K562 (cell line): ENCODE measurements around the gene SORCS2. TPM values are rescaled to one million over a fixed set of nuclear protein-coding genes. Genes with fewer than 3 reads are reported as not detected.

Source experiments
- ATAC-seq: fragments of 200-7000 bp; cut with Tn5 transposase; 3 replicates; pipeline ENCODE4 v1.9.1; 2020; ENCODE audit warnings: moderate library complexity
- BruUV-seq: library from RNA; stranded (reverse); fragments of 400-500 nt; replicated peaks from 2 replicates; lab custom pipeline; 2021; lab: Mats Ljungman, UMichigan
- CTCF ChIA-PET: fragments of 300-600 bp; formaldehyde crosslinking; extraction: SDS; loops from one replicate; lab custom pipeline; 2021; ENCODE audit warnings: low intra/inter-chr PET ratio; lab: Yijun Ruan, JAX
- POLR2A ChIA-PET: fragments of 300-600, 350-650 bp; sonication (Branson Sonifier 250); formaldehyde crosslinking; extraction: SDS; loops from one replicate; lab custom pipeline; 2021; ENCODE audit warnings: antibody characterized with exemption, inconsistent platforms; lab: Yijun Ruan, JAX
- DNase-seq, 4 experiments: peaks; one replicate each; pipeline versions ENCODE4 v3.0.0 to v3.0.0-alpha.2; 2011 to 2018; ENCODE audit warnings: low spot score in 3 of 4, mixed read lengths in 3 of 4; ENCODE audit errors: extremely low read depth in 1 of 4
- FAIRE-seq: peaks from 2 replicates; lab custom pipeline; 2011; peaks lifted over from hg19 to GRCh38; lab: Jason Lieb, UNC
- H2AFZ ChIP-seq: 2 replicates; pipeline ENCODE4 v1.6.0; 2011; ENCODE audit warnings: low read depth, low read length, control low read depth, inconsistent platforms
- H3K27ac ChIP-seq: fragments of 200-600 bp; 3 replicates; pipeline ENCODE4 v1.8.0; 2011; ENCODE audit warnings: low read depth, mild to moderate bottlenecking, control low read depth, inconsistent platforms, low read length, moderate library complexity, mixed read lengths; ENCODE audit errors: extremely low read depth
- H3K27me3 ChIP-seq, 2 experiments: fragments of 300-600 bp in 1 of 2; 2 replicates in 1 of 2; 3 replicates in 1 of 2; pipeline versions ENCODE4 v1.6.0 to v1.8.0; 2011; ENCODE audit warnings: inconsistent platforms in 2 of 2, low read length in 2 of 2, mild to moderate bottlenecking in 1 of 2, mixed read lengths in 1 of 2, moderate library complexity in 1 of 2; ENCODE audit not compliant: control insufficient read depth in 2 of 2, insufficient read depth in 2 of 2
- H3K36me3 ChIP-seq: fragments of 300-600 bp; 3 replicates; pipeline ENCODE4 v1.8.0; 2011; ENCODE audit warnings: mild to moderate bottlenecking, low read length, inconsistent platforms; ENCODE audit not compliant: control insufficient read depth, insufficient read depth
- H3K4me1 ChIP-seq, 2 experiments: fragments of 200-600 bp in 1 of 2; replicated peaks in 1 of 2; 2 replicates in 1 of 2; 3 replicates in 1 of 2; pipeline versions ENCODE4 v1.5.1 to v1.8.0; 2011; ENCODE audit warnings: inconsistent platforms in 2 of 2, low read length in 2 of 2, mild to moderate bottlenecking in 1 of 2, mixed read lengths in 1 of 2, moderate library complexity in 1 of 2; ENCODE audit not compliant: control insufficient read depth in 2 of 2, insufficient read depth in 2 of 2
- H3K4me2 ChIP-seq: 2 replicates; pipeline ENCODE4 v1.6.1; 2011; ENCODE audit warnings: low read length, control low read depth, inconsistent platforms, mixed read lengths; ENCODE audit not compliant: insufficient read depth
- H3K4me3 ChIP-seq: fragments of 200-600 bp; sonication (generic), shearing (Covaris generic); 2 replicates; pipeline ENCODE4 v1.5.1; 2016; ENCODE audit warnings: control low read depth, inconsistent platforms
- H3K79me2 ChIP-seq: fragments of 200-600 bp; 3 replicates; pipeline ENCODE4 v1.8.0; 2011; ENCODE audit warnings: low read length, inconsistent platforms; ENCODE audit not compliant: control insufficient read depth, insufficient read depth
- H3K9ac ChIP-seq, 2 experiments: 2 replicates each; pipeline versions ENCODE4 v1.6.0 to v1.6.1; 2011; ENCODE audit warnings: low read depth in 2 of 2, low read length in 2 of 2, control low read depth in 1 of 2, inconsistent platforms in 1 of 2, mild to moderate bottlenecking in 1 of 2, mixed read lengths in 1 of 2; ENCODE audit not compliant: insufficient read depth in 1 of 2
- H3K9me1 ChIP-seq: one replicate; pipeline ENCODE4 v1.6.0; 2011; ENCODE audit warnings: inconsistent platforms, mild to moderate bottlenecking, low read length, moderate library complexity; ENCODE audit not compliant: control insufficient read depth, insufficient read depth
- H3K9me3 ChIP-seq: replicated peaks from 2 replicates; pipeline ENCODE4 v1.5.1; 2011; ENCODE audit warnings: low read depth, low read length, inconsistent platforms; ENCODE audit not compliant: control insufficient read depth, insufficient read depth
- H4K20me1 ChIP-seq: replicated peaks from 2 replicates; pipeline ENCODE4 v1.6.1; 2011; ENCODE audit warnings: low read length, inconsistent platforms, mixed read lengths; ENCODE audit not compliant: control insufficient read depth, insufficient read depth
- CTCFL ChIP-seq: IDR thresholded peaks from 2 replicates; pipeline ENCODE4 v1.6.1; 2011; ENCODE audit warnings: borderline replicate concordance, low read depth, mild to moderate bottlenecking, moderate library complexity, low read length; ENCODE audit not compliant: insufficient read depth, poor library complexity, severe bottlenecking
- ERF ChIP-seq: fragments of 450-650 bp; formaldehyde crosslinking; IDR thresholded peaks from 2 replicates; pipeline ENCODE4 v1.4.0; 2020; ENCODE audit warnings: mild to moderate bottlenecking, mixed read lengths
- HDAC6 ChIP-seq: IDR thresholded peaks from 2 replicates; pipeline ENCODE4 v1.6.1; 2012; ENCODE audit warnings: low read depth, mild to moderate bottlenecking, control low read depth, inconsistent platforms, low read length, moderate library complexity
- KAT2B ChIP-seq: IDR thresholded peaks from one replicate; pipeline ENCODE4 v1.6.1; 2012; ENCODE audit warnings: low read depth, mild to moderate bottlenecking, control low read depth, inconsistent platforms, low read length, moderate library complexity
- MAZ ChIP-seq, 2 experiments: fragments of 450-650 bp in 1 of 2; sonication (generic) in 1 of 2; formaldehyde crosslinking; IDR thresholded peaks in 1 of 2; conservative IDR thresholded peaks in 1 of 2; 2 replicates each; pipeline versions ENCODE4 v1.4.0 to v1.5.0; 2020; ENCODE audit warnings: mild to moderate bottlenecking in 1 of 2, missing genetic modification reagents in 1 of 2
- RHOXF2B ChIP-seq: fragments of 250-450 bp; sonication (Bioruptor Pico); conservative IDR thresholded peaks from 2 replicates; pipeline ENCODE4 v1.5.1; 2021
- RNF2 ChIP-seq: sonication (generic); IDR thresholded peaks from 2 replicates; pipeline ENCODE4 v1.6.1; 2016
- TGIF2 ChIP-seq: sonication (generic); formaldehyde crosslinking; IDR thresholded peaks from 2 replicates; pipeline ENCODE4 v1.8.1; 2022; ENCODE audit warnings: mild to moderate bottlenecking, missing genetic modification reagents, moderate library complexity
- ZNF280A ChIP-seq: fragments of 450-650 bp; IDR thresholded peaks from 2 replicates; pipeline ENCODE4 v1.6.1; 2018; ENCODE audit warnings: mild to moderate bottlenecking, low read depth; ENCODE audit not compliant: partially characterized antibody
- ZNF347 ChIP-seq: fragments of 450-650 bp; formaldehyde crosslinking; IDR thresholded peaks from 2 replicates; pipeline ENCODE4 v1.4.0; 2020; ENCODE audit warnings: low read depth, mild to moderate bottlenecking, moderate library complexity
- WGBS: fragments of 100-300 bp; shearing (Covaris generic); methylation state at CpG from one replicate; pipeline ENCODE4 v1.1.6; 2016; ENCODE audit warnings: low coverage, mixed read lengths; ENCODE audit not compliant: insufficient coverage; ENCODE audit errors: missing lambda C conversion rate; 5-methylcytosine and 5-hydroxymethylcytosine counted together
- in situ Hi-C: fragments of 300-500 bp; cut with MboI; formaldehyde crosslinking; loops from 4 replicates; pipeline ENCODE4 v1.15.0; 2018; ENCODE audit warnings: inconsistent platforms, mixed read lengths
- intact Hi-C: fragments of 100-400 bp; cut with micrococcal nuclease; formaldehyde crosslinking; loops from 2 replicates; pipeline ENCODE4 v1.14.2; 2022
- polyA plus RNA-seq, 8 experiments: library from polyadenylated mRNA; depleted of rRNA in 4 of 8; stranded (reverse) in 5 of 8; unstranded in 3 of 8; fragments of >200 nt; fragmentation: Nextera tagmentation in 2 of 8; fragmentation: Illumina TruSeq in 1 of 8; extraction: Ambion mirVana in 2 of 8; extraction: Trizol in 1 of 8; gene quantifications; 2 replicates each; pipeline versions ENCODE4 v1.2.1 to v1.2.3, GENCODE V29; 2011 to 2014; ENCODE audit warnings: inconsistent platforms in 1 of 8, missing spikeins in 1 of 8
- total RNA-seq, 7 experiments: library from RNA; depleted of rRNA in 6 of 7; stranded (reverse); fragments of >200 nt in 6 of 7; fragmentation: Illumina TruSeq in 2 of 7; extraction: Trizol in 2 of 7; gene quantifications; 2 replicates each; pipeline versions ENCODE4 v1.2.1 to v1.2.3, GENCODE V29; 2011 to 2021; ENCODE audit warnings: low replicate concordance in 1 of 7

SORCS2 gene
- total and polyA plus RNA-seq, 9 of the 15 experiments (the other 6 are each of a cell fraction or from before 2014, with no cell fraction given) = not detected

- H3K4me2 ChIP-seq = no peak overlapping the region
- peaks cover 3 to 32% of the 10 kb centered on the region in 2 experiments; a peak in 4 of 5 replicates for H3K27me3 ChIP-seq
- ChIA-PET POLR2A (interaction anchor here (0.7 kb wide), 1 partner anchor 143 kb away, joined by 4 read pairs; no protein-coding TSS in a partner anchor), CTCF (no interaction called here)
- H3K79me2 ChIP-seq = no peaks in the 10 kb centered on the region
- H3K9me3 ChIP-seq = no peaks in the 10 kb centered on the region
- intact Hi-C loops = no loop called here
- no peak overlapping the region for H3K4me3 ChIP-seq
- BruUV-seq = no TSS peak
- in situ Hi-C loops = no loop called here
- no peak overlapping the region for H3K27ac ChIP-seq
- H3K36me3 ChIP-seq = no peaks in the 10 kb centered on the region
- H3K9ac ChIP-seq = no peak overlapping the region
- WGBS = 0% methylated on average over 12 of the region's 28 CpGs
- H2AFZ ChIP-seq = no peak overlapping the region
- ATAC-seq = no peak
- FAIRE-seq = no peak
- no peak for DNase-seq
- no peaks in the 10 kb centered on the region for H3K4me1 ChIP-seq
- H3K9me1 ChIP-seq = no peaks in the 10 kb centered on the region
- no peaks in the 10 kb centered on the region for H4K20me1 ChIP-seq
- TF ChIP-seq TGIF2 (CRISPR knock-in tag) (no peak), MAZ (CRISPR knock-in tag; conservative IDR thresholded peaks at IDR 0.05 in 1 of 2, IDR thresholded peaks at IDR 0.05 in 1 of 2) (no peak), HDAC6 (no peak), RHOXF2B (CRISPR knock-in tag) (no peak), ERF (CRISPR knock-in tag) (no peak), RNF2 (no peak), ZNF347 (CRISPR knock-in tag) (no peak), KAT2B (no peak), CTCFL (no peak), ZNF280A (no peak)
Measured at GRCh38 chr4:7675612-7676320, 483.4 kb downstream of the SORCS2 start.
